Fibroblast of mammary gland (primary cell): ENCODE data around the gene MAGEB17.
"Not testable (repeated sequence)": the region's sequence is repeated elsewhere in the genome, so short reads cannot be mapped to it uniquely, and the experiment has no call there.

ENCODE experiments used
- DNase-seq: peaks from one replicate; pipeline ENCODE4 v3.0.0-alpha.2; 2010; ENCODE audit warnings: low read depth
- H3K4me3 ChIP-seq: 2 replicates; pipeline ENCODE4 v1.5.1; 2011; ENCODE audit warnings: low read depth, mild to moderate bottlenecking, low read length, moderate library complexity; ENCODE audit not compliant: control insufficient read depth
- CTCF ChIP-seq: conservative IDR thresholded peaks from 2 replicates; pipeline ENCODE4 v1.5.1; 2011; ENCODE audit warnings: low read depth, low read length, inconsistent platforms; ENCODE audit not compliant: control insufficient read depth, insufficient read depth

Gene MAGEB17

GRCh38 chrX:16141422-16142245 is 25.6 kb upstream of the MAGEB17 start:
- no peak overlapping the region for H3K4me3 ChIP-seq
- DNase-seq: no peak
- no peak for TF ChIP-seq CTCF

- no peak for DNase-seq
- no peak overlapping the region for H3K4me3 ChIP-seq
- TF ChIP-seq CTCF: no peak
These were observed 25.1 kb upstream of the MAGEB17 start for GRCh38 chrX:16142246-16142558.

- DNase-seq: no peak
- H3K4me3 ChIP-seq: no peak overlapping the region
- no peak for TF ChIP-seq CTCF
These were observed 23.3 kb upstream of the MAGEB17 start for GRCh38 chrX:16143968-16144367.

- peak; percentile 4 for DNase-seq
- H3K4me3 ChIP-seq: no peak overlapping the region
- TF ChIP-seq CTCF: no peak
These were observed 22.9 kb upstream of the MAGEB17 start for GRCh38 chrX:16144420-16144819.

- H3K4me3 ChIP-seq, DNase-seq: not testable (repeated sequence)
These were observed 22.2 kb upstream of the MAGEB17 start for GRCh38 chrX:16145093-16145492.

- TF ChIP-seq CTCF: no peak
- no peak overlapping the region for H3K4me3 ChIP-seq
- no peak for DNase-seq
These were observed 21.6 kb upstream of the MAGEB17 start for GRCh38 chrX:16145656-16146055.

GRCh38 chrX:16148896-16149295 is 18.4 kb upstream of the MAGEB17 start:
- H3K4me3 ChIP-seq: no peak overlapping the region
- TF ChIP-seq CTCF: no peak

More at GRCh38 chrX:16148896-16149295, 18.4 kb upstream of the MAGEB17 start:
- peak; percentile 1 for DNase-seq
